ENCODE data around the gene GLA. TPM values are rescaled to one million over a fixed set of nuclear protein-coding genes. Genes with fewer than 3 reads are reported as not detected.

Gene GLA
- total and polyA plus RNA-seq, 2 of the 13 experiments (the other 11 are each of a cell fraction or from before 2014, with no cell fraction given): 31.4 to 59.3 TPM

DNA sequence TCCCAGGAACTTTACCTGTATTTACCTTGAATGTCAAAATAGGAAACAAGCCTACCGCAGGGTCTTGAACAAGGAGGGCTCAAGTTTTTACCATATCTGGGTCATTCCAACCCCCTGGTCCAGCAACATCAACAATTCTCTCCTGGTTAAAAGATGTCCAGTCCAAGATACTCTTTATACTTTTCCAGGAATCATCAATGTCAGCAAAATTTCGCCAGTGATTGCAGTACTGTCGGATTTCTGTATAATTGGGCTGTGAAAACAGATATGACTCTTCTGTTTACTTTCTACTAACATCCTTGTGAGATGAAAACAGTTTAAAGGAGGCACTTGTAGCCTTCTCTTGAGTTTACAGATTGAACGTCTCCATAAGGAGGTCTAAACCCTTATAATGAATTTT is 9.0 kb downstream of the GLA start:
- no peak overlapping the region for H3K27ac ChIP-seq (ENCODE audit: extremely low read length, insufficient read depth, low read length)
- H3K9me3 ChIP-seq (ENCODE audit: low read length): no peaks in the 10 kb centered on the region
- no peak for TF ChIP-seq TRIM24 (CRISPR knock-in tag; IDR thresholded peaks at IDR 0.05)
- TF ChIP-seq RFXAP (CRISPR knock-in tag; IDR thresholded peaks at IDR 0.05; ENCODE audit: borderline replicate concordance): no peak
- TF ChIP-seq MAFK (conservative IDR thresholded peaks at IDR 0.05 in 1 of 2, IDR thresholded peaks at IDR 0.05 in 1 of 2; ENCODE audit: low read length in 2 of 2): peak; percentile 57 to 74; a peak in 3 of 4 replicates
- TF ChIP-seq, protein P1, sequence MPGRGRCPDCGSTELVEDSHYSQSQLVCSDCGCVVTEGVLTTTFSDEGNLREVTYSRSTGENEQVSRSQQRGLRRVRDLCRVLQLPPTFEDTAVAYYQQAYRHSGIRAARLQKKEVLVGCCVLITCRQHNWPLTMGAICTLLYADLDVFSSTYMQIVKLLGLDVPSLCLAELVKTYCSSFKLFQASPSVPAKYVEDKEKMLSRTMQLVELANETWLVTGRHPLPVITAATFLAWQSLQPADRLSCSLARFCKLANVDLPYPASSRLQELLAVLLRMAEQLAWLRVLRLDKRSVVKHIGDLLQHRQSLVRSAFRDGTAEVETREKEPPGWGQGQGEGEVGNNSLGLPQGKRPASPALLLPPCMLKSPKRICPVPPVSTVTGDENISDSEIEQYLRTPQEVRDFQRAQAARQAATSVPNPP (CRISPR knock-in tag; IDR thresholded peaks at IDR 0.05): no peak
- TF ChIP-seq NR2F6 (IDR thresholded peaks at IDR 0.05): no peak
- TF ChIP-seq NR2F6 (CRISPR knock-in tag; IDR thresholded peaks at IDR 0.05): no peak
- no peak for TF ChIP-seq ZNF672 (CRISPR knock-in tag; IDR thresholded peaks at IDR 0.05)
- no peak for TF ChIP-seq ATF4 (CRISPR knock-in tag; IDR thresholded peaks at IDR 0.05)
- TF ChIP-seq ZNF431 (CRISPR knock-in tag; IDR thresholded peaks at IDR 0.05; ENCODE audit: borderline replicate concordance, low read depth): no peak
- TF ChIP-seq MAFF (IDR thresholded peaks at IDR 0.05; ENCODE audit: low read depth, low read length): peak; percentile 58; the same call in 1 of the 2 replicates
- in situ Hi-C loops (cut with HindIII; ENCODE audit: extremely low pct_ligation_motif_present, low pct_unique_long_range_greater_than_20kb) (no loop called here), intact Hi-C loops (cut with micrococcal nuclease; ENCODE audit: unreplicated experiment) (no loop called here)
- H3K27me3 ChIP-seq (ENCODE audit: control insufficient read depth in 1 of 2, insufficient read depth in 2 of 2, low read length in 2 of 2): no peaks in the 10 kb centered on the region
- no peak for DNase-seq (ENCODE audit: low spot score)
- no peak overlapping the region for H2AFZ ChIP-seq (ENCODE audit: low read length)
- POLR2A ChIA-PET: no interaction called here
- no peak overlapping the region for H3K9ac ChIP-seq (ENCODE audit: insufficient read depth, low read depth, low read length)
- H3K36me3 ChIP-seq (replicated peaks in 1 of 2; ENCODE audit: control insufficient read depth in 1 of 2, insufficient read depth in 2 of 2, low read length in 2 of 2): peaks cover 2 to 14% of the 10 kb centered on the region in 2 experiments; a peak in 2 of 5 replicates
- 97% methylated on average over 4 of the region's 4 CpGs for WGBS (ENCODE audit: low lambda C conversion rate)
- FAIRE-seq: no peak
- CTCF ChIA-PET (ENCODE audit: low intra/inter-chr PET ratio, low total read pairs): no interaction called here
- H3K4me3 ChIP-seq (replicated peaks in 1 of 3; ENCODE audit: insufficient read depth in 1 of 3, low read depth in 2 of 3, low read length in 3 of 3): no peak overlapping the region
- H4K20me1 ChIP-seq (ENCODE audit: insufficient read depth, low read length): no peaks in the 10 kb centered on the region
- no peak overlapping the region for H3K4me2 ChIP-seq (ENCODE audit: low read depth, low read length)
- H3K79me2 ChIP-seq (ENCODE audit: insufficient read depth, low read length): no peaks in the 10 kb centered on the region
- peaks cover 3% of the 10 kb centered on the region; the same call in 1 of the 2 replicates for H3K4me1 ChIP-seq (ENCODE audit: insufficient read depth, low read length)
- ATAC-seq: no peak
- BruUV-seq (replicated peaks): no TSS peak

Measured in HepG2 (cell line).